DND-41 (cell line): ENCODE measurements around the gene IQCE.

Experiments used
- CTCF ChIP-seq: IDR thresholded peaks from 2 replicates; pipeline ENCODE4 v1.5.1; 2012; ENCODE audit warnings: borderline replicate concordance, low read length, moderate library complexity, mild to moderate bottlenecking; ENCODE audit not compliant: poor library complexity, severe bottlenecking; ENCODE audit errors: extremely low read depth
- EZH2 ChIP-seq: IDR thresholded peaks from 3 replicates; pipeline ENCODE4 v1.6.1; 2012; ENCODE audit warnings: borderline replicate concordance, low read depth, mild to moderate bottlenecking, moderate library complexity, low read length, inconsistent platforms; ENCODE audit not compliant: severe bottlenecking

- TF ChIP-seq CTCF, result no peak
- TF ChIP-seq EZH2, result no peak
These were observed 47.1 kb downstream of the IQCE start for GRCh38 chr7:2605608-2606538.
